Uterus (tissue), 4 donors: Measurements from ENCODE around the gene ABAT. TPM values are rescaled to one million over a fixed set of nuclear protein-coding genes. Genes with fewer than 3 reads are reported as not detected.

Experiments
- DNase-seq, 2 donors: peaks; one replicate each; pipeline ENCODE4 v3.0.0-alpha.2; 2019 to 2020
- H3K27ac ChIP-seq, 2 donors: fragments of 200-600 bp; sonication (generic); 1 replicate in 1 of 2; 2 replicates in 1 of 2; pipeline ENCODE4 v1.5.1; 2016 to 2018
- H3K27me3 ChIP-seq, 2 donors: fragments of 200-600 bp; sonication (generic); one replicate each; pipeline ENCODE4 v1.5.1; 2018 to 2019; ENCODE audit warnings: control low read depth in 1 of 2
- H3K36me3 ChIP-seq, 2 donors: fragments of 200-600 bp; sonication (generic); one replicate each; pipeline ENCODE4 v1.5.1; 2019; ENCODE audit warnings: control low read depth in 1 of 2
- H3K4me1 ChIP-seq, 2 donors: fragments of 200-600 bp; sonication (generic); one replicate each; pipeline ENCODE4 v1.5.1; 2018 to 2019; ENCODE audit warnings: control low read depth in 1 of 2
- H3K4me3 ChIP-seq, 2 donors: fragments of 200-600 bp; sonication (generic); 1 replicate in 1 of 2; 2 replicates in 1 of 2; pipeline ENCODE4 v1.5.1; 2018 to 2019; ENCODE audit warnings: mild to moderate bottlenecking in 1 of 2
- H3K9me3 ChIP-seq, 2 donors: fragments of 200-600 bp; sonication (generic); one replicate each; pipeline ENCODE4 v1.5.1; 2019; ENCODE audit warnings: control low read depth in 1 of 2
- CTCF ChIP-seq, 4 experiments: fragments of 200-600 bp in 2 of 4; fragments of 450-650 bp in 2 of 4; sonication (generic) in 2 of 4; IDR thresholded peaks; one replicate each; pipeline ENCODE4 v1.5.1; 2016 to 2019; ENCODE audit warnings: antibody characterized with exemption in 4 of 4, mild to moderate bottlenecking in 2 of 4, moderate library complexity in 1 of 4
- POLR2A ChIP-seq, 2 donors: fragments of 450-650 bp; IDR thresholded peaks; one replicate each; pipeline ENCODE4 v1.6.1; 2016; ENCODE audit warnings: antibody characterized with exemption in 2 of 2, mild to moderate bottlenecking in 1 of 2, moderate library complexity in 1 of 2
- intact Hi-C: fragments of 100-400 bp; cut with DNase I; formaldehyde crosslinking; loops from one replicate; pipeline ENCODE4 v1.15.1; 2023; ENCODE audit warnings: low total_unique reads
- total RNA-seq, 4 donors: library from RNA; depleted of rRNA in 3 of 4; stranded (reverse); fragments of >200 nt in 3 of 4; gene quantifications; one replicate each; pipeline versions ENCODE4 v1.1.0 to v1.2.4, GENCODE V29; 2014 to 2023
- donor health status: DM: yes; HTN: yes; CAD: no.

Gene ABAT
- total RNA-seq, 4 donors from 2014 or later, result 1.0 to 11.0 (median 6.7) TPM

GRCh38 chr16:8720080-8720966 lies 45.9 kb downstream of the ABAT start:
- Histone ChIP-seq H3K36me3 (no peaks in the 10 kb centered on the region), H3K27me3 (no peaks in the 10 kb centered on the region), H3K4me3 (no peak overlapping the region), H3K27ac (no peak overlapping the region), H3K4me1 (no peaks in the 10 kb centered on the region), H3K9me3 (no peaks in the 10 kb centered on the region)
- TF ChIP-seq CTCF (IDR thresholded peaks at IDR 0.05), result no peak
- intact Hi-C loops, result no loop called here
- DNase-seq, result no peak

GRCh38 chr16:8720967-8721308 lies 46.5 kb downstream of the ABAT start:
- intact Hi-C loops, result no loop called here
- no peak overlapping the region for H3K4me3 ChIP-seq
- DNase-seq, result no peak
- no peaks in the 10 kb centered on the region for H3K36me3 ChIP-seq
- no peaks in the 10 kb centered on the region for H3K4me1 ChIP-seq
- TF ChIP-seq POLR2A (IDR thresholded peaks at IDR 0.05), result no peak
- TF ChIP-seq CTCF (IDR thresholded peaks at IDR 0.05), result no peak
- H3K27me3 ChIP-seq, result no peaks in the 10 kb centered on the region
- no peak overlapping the region for H3K27ac ChIP-seq
- H3K9me3 ChIP-seq, result no peaks in the 10 kb centered on the region

- no peaks in the 10 kb centered on the region for H3K9me3 ChIP-seq
- no peaks in the 10 kb centered on the region for H3K4me1 ChIP-seq
- TF ChIP-seq CTCF (IDR thresholded peaks at IDR 0.05), result no peak
- TF ChIP-seq POLR2A (IDR thresholded peaks at IDR 0.05), result no peak
- intact Hi-C loops, result no loop called here
- H3K27me3 ChIP-seq, result no peaks in the 10 kb centered on the region
- DNase-seq, result no peak
- H3K36me3 ChIP-seq, result no peaks in the 10 kb centered on the region
- no peak overlapping the region for H3K4me3 ChIP-seq
- H3K27ac ChIP-seq, result no peak overlapping the region
These were observed 47.1 kb downstream of the ABAT start for GRCh38 chr16:8721336-8722024.

- DNase-seq, result no peak
- no peak overlapping the region for H3K27ac ChIP-seq
- H3K9me3 ChIP-seq, result no peaks in the 10 kb centered on the region
- H3K4me1 ChIP-seq, result no peaks in the 10 kb centered on the region
- H3K4me3 ChIP-seq, result no peak overlapping the region
- H3K27me3 ChIP-seq, result no peaks in the 10 kb centered on the region
- intact Hi-C loops, result no loop called here
- TF ChIP-seq CTCF (IDR thresholded peaks at IDR 0.05), result no peak
- no peak for TF ChIP-seq POLR2A (IDR thresholded peaks at IDR 0.05)
- no peaks in the 10 kb centered on the region for H3K36me3 ChIP-seq
These were observed 47.6 kb downstream of the ABAT start for GRCh38 chr16:8722025-8722348.

- no peaks in the 10 kb centered on the region for H3K9me3 ChIP-seq
These were observed 51.2 kb downstream of the ABAT start for GRCh38 chr16:8725513-8726178.

More at GRCh38 chr16:8725513-8726178, 51.2 kb downstream of the ABAT start:
- Histone ChIP-seq H3K36me3 (no peaks in the 10 kb centered on the region), H3K4me1 (no peaks in the 10 kb centered on the region), H3K27ac (no peak overlapping the region), H3K27me3 (no peaks in the 10 kb centered on the region), H3K4me3 (no peak overlapping the region)
- no peak for DNase-seq
- intact Hi-C loops, result no loop called here
- TF ChIP-seq POLR2A (IDR thresholded peaks at IDR 0.05), result no peak
- TF ChIP-seq CTCF (IDR thresholded peaks at IDR 0.05), result no peak
